Measurements from ENCODE around the gene KSR1. TPM values are rescaled to one million over a fixed set of nuclear protein-coding genes. Genes with fewer than 3 reads are reported as not detected.

KSR1 gene
- total and polyA plus RNA-seq, 11 donors, result 6.1 to 31.1 (median 7.5) TPM

DNA sequence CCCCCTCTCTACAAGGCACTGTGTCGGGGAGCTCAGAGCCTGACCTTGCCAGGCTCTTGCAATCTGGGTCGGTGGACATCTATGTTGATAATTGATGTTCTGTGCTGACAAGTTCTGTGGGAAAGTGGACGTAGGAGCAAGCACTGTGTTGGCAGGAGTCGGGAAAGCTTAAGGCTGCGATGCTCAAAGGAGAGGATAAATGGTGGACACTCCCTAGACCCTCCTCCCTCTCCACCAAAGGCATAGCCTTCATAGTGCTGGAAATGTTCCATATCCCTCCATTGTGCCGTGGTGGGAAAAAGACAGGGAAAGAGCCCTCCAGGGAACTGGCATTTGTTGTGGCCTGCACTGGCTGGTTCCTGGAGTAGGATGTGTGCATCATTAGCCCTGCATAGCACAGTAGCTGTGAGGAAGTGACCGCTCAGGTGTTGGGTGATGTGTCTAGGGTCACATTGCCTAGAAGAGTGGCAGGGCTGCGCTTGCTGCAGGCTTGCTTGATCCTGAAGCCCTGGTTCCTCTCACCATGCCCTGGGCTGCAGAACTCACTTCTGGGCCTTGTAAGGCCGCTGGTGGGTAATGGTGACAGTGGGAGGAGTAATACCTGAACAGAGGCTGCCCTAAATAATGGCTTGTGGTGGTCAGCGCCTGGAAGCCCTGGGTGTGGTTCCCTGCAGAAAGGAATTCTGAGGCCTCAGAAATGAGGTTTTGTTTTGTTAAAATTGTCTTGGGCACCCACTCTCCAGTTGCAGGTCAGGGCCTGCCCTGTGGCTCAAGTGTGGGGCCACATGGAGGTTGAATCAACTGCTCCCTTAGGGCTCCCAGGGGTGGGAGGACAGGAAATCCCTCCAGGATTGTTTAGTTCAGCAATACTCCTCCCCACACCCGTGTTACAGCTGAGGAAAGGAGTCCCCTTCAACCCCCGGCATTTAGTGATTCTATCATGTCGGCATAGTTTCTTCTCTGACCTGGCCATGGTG lies 62.6 kb downstream of the KSR1 start:
- H3K27ac ChIP-seq, result no peak overlapping the region
- no peak for DNase-seq
- peaks cover 0 to 18% (median 6%) of the 10 kb centered on the region in 12 donors for H3K4me1 ChIP-seq
- no peaks in the 10 kb centered on the region for H3K27me3 ChIP-seq
- H3K36me3 ChIP-seq, result no peaks in the 10 kb centered on the region
- no peaks in the 10 kb centered on the region for H3K9me3 ChIP-seq
- 74 to 81% (median 74%) methylated on average over 13 of the region's 13 CpGs for WGBS, 4 donors
- ATAC-seq, result peak in 1 of 4 donors; percentile 48
- TF ChIP-seq POLR2A (IDR thresholded peaks at IDR 0.05), result no peak
- TF ChIP-seq, protein P1, sequence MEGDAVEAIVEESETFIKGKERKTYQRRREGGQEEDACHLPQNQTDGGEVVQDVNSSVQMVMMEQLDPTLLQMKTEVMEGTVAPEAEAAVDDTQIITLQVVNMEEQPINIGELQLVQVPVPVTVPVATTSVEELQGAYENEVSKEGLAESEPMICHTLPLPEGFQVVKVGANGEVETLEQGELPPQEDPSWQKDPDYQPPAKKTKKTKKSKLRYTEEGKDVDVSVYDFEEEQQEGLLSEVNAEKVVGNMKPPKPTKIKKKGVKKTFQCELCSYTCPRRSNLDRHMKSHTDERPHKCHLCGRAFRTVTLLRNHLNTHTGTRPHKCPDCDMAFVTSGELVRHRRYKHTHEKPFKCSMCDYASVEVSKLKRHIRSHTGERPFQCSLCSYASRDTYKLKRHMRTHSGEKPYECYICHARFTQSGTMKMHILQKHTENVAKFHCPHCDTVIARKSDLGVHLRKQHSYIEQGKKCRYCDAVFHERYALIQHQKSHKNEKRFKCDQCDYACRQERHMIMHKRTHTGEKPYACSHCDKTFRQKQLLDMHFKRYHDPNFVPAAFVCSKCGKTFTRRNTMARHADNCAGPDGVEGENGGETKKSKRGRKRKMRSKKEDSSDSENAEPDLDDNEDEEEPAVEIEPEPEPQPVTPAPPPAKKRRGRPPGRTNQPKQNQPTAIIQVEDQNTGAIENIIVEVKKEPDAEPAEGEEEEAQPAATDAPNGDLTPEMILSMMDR (IDR thresholded peaks at IDR 0.05), result no peak
- no peak overlapping the region for H3K4me3 ChIP-seq
- intact Hi-C loops (cut with DNase I), result loop anchor here in 1 of 10 donors (10.0 kb wide), 1 partner anchor 54 kb away; no protein-coding TSS in a partner anchor

DNA sequence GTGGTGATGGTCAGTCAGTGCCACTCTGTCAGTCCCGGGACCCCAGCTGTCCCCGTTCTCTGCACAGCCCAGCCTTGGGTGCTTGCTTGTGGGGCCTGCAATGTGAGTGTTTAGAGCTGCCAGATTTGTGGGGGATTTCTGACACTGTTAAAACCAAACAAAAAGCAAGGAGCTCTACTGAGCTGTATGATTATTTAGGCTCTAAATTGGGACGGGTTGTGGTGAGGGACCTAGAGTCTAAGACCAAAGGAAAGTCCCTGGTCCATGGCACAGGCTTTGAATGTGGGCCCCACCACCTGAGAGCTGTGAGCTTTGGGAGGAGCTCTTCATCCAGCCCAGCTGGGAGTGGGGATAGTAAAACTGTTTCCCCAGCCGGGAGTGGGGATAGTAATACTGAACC lies 63.3 kb downstream of the KSR1 start:
- Histone ChIP-seq H3K27me3 (no peaks in the 10 kb centered on the region), H3K27ac (no peak overlapping the region), H3K4me1 (peaks cover 0 to 25% (median 6%) of the 10 kb centered on the region in 12 donors), H3K36me3 (no peaks in the 10 kb centered on the region), H3K4me3 (no peak overlapping the region), H3K9me3 (no peaks in the 10 kb centered on the region)
- intact Hi-C loops (cut with DNase I), result loop anchor here in 1 of 10 donors (10.0 kb wide), 1 partner anchor 55 kb away; no protein-coding TSS in a partner anchor
- no peak for DNase-seq
- ATAC-seq, result no peak
- WGBS, 4 donors, result 82 to 95% (median 83%) methylated on average over 2 to 4 of the region's 4 CpGs
- TF ChIP-seq, protein P1 (IDR thresholded peaks at IDR 0.05), result no peak
- no peak for TF ChIP-seq POLR2A (IDR thresholded peaks at IDR 0.05)

DNA sequence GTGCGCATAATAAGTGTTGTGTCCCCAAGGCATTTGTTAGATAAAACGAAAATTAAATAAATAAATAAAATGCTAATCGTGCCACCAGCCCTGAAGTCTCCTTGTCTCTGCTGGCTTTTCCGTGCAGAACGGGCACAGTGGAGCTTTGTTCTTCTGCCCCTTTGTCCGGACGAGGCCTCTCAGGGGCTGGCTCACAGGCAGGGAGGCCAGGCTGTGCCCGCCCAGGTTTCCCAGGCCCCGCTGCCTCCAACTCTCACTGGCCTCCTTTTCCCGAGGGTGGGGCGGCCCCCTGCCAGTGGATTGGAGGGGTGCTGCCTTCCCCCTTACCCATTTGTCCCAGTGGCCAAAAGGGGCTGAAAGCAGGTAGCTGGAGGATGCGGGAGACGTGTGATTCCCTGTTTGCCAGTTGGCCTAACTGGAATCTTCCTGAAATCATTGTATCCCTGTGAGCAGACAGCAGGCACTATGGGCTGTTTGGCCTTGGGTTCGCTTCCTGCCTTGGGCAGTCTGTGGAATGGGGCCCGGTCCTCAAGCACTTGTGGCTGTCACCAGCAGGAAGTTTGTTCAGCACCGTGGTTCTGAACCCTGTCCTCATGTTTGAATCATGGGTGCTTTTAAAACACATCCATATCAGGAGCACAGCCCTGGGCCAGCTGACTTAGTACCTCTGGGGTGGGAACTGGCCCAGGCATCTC lies 64.4 kb downstream of the KSR1 start:
- no peaks in the 10 kb centered on the region for H3K36me3 ChIP-seq
- no peaks in the 10 kb centered on the region for H3K27me3 ChIP-seq
- H3K9me3 ChIP-seq, result no peaks in the 10 kb centered on the region
- intact Hi-C loops (cut with DNase I), result loop anchor here in 1 of 10 donors (5.0 kb wide), 1 partner anchor 43 kb away; no protein-coding TSS in a partner anchor
- ATAC-seq (no peak), DNase-seq (no peak)
- TF ChIP-seq POLR2A (IDR thresholded peaks at IDR 0.05), result no peak
- TF ChIP-seq, protein P1 (IDR thresholded peaks at IDR 0.05), result no peak
- peaks cover 0 to 25% (median 6%) of the 10 kb centered on the region in 12 donors for H3K4me1 ChIP-seq
- H3K27ac ChIP-seq, result no peak overlapping the region
- WGBS, 4 donors, result 81 to 89% (median 86%) methylated on average over 9 to 16 of the region's 16 CpGs
- H3K4me3 ChIP-seq, result no peak overlapping the region
